C4-2B (cell line): ENCODE data around the gene TNFSF4.
"Not testable (repeated sequence)": the region's sequence is repeated elsewhere in the genome, so short reads cannot be mapped to it uniquely, and the experiment has no call there.

Source experiments
- H3K27ac ChIP-seq: fragments of 450-650 bp; 2 replicates; pipeline ENCODE4 v1.5.1; 2017
- CTCF ChIP-seq: fragments of 450-650 bp; conservative IDR thresholded peaks from 2 replicates; pipeline ENCODE4 v1.5.1; 2017; ENCODE audit warnings: mild to moderate bottlenecking
- ZFX ChIP-seq: fragments of 450-650 bp; IDR thresholded peaks from 2 replicates; pipeline ENCODE4 v1.6.1; 2017

TNFSF4 gene

GRCh38 chr1:173162601-173163000 lies 44.5 kb downstream of the TNFSF4 start:
- TF ChIP-seq ZFX (no peak), CTCF (no peak)

GRCh38 chr1:173161510-173162221 lies 45.5 kb downstream of the TNFSF4 start:
- no peak overlapping the region for H3K27ac ChIP-seq
- no peak for TF ChIP-seq ZFX
- TF ChIP-seq CTCF: no peak

More at GRCh38 chr1:173162601-173163000, 44.5 kb downstream of the TNFSF4 start:
- no peak overlapping the region for H3K27ac ChIP-seq

GRCh38 chr1:173153964-173154363 lies 53.2 kb downstream of the TNFSF4 start:
- H3K27ac ChIP-seq: not testable (repeated sequence)

- no peak for TF ChIP-seq CTCF
- no peak for TF ChIP-seq ZFX
- no peak overlapping the region for H3K27ac ChIP-seq
Observed at GRCh38 chr1:173153503-173153902, 53.6 kb downstream of the TNFSF4 start.

GRCh38 chr1:173152598-173152997 lies 54.5 kb downstream of the TNFSF4 start:
- TF ChIP-seq CTCF (no peak), ZFX (no peak)
- no peak overlapping the region for H3K27ac ChIP-seq

GRCh38 chr1:173150795-173151194 lies 56.3 kb downstream of the TNFSF4 start:
- no peak overlapping the region for H3K27ac ChIP-seq
- TF ChIP-seq ZFX: no peak
- TF ChIP-seq CTCF: no peak

GRCh38 chr1:173149887-173150286 lies 57.2 kb downstream of the TNFSF4 start:
- no peak overlapping the region for H3K27ac ChIP-seq
- TF ChIP-seq CTCF (no peak), ZFX (no peak)

GRCh38 chr1:173148971-173149370 lies 58.2 kb downstream of the TNFSF4 start:
- TF ChIP-seq CTCF (no peak), ZFX (no peak)
- H3K27ac ChIP-seq: no peak overlapping the region
